ENCODE measurements around the gene FOXP1.
"Not testable (repeated sequence)": the region's sequence is repeated elsewhere in the genome, so short reads cannot be mapped to it uniquely, and the experiment has no call there.

The FOXP1 gene

DNA sequence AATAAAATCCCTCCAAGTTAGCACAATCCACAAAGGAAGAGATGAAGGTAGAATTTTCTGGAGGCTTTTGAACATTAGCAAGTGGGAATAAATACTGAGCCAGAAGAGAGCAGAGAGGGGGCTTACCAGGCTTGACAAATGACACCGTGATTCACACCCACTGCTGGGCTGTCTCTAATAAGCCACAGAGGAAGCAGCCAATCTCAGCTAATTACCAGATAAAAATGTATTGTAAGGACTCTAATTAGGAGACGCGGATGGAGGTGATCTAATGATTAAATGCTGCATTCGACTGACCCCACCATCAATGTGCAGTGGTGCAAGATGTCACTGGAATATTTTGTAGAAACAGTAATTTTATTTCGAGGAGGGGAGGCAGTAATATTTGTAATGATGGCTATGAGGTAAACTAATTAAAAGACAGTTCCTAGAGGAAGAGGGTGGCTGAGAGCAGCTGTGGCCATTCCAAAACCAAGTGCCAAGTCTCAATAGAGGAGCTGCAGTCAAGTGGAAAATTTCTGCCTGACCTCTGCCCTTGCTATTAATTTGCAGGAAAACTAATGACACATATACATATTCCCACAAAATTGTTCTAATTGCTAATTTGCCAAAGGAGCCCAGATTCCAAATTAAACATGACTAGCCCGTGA, 602.2 kb downstream of the FOXP1 start:
- DNase-seq: no peak

DNA sequence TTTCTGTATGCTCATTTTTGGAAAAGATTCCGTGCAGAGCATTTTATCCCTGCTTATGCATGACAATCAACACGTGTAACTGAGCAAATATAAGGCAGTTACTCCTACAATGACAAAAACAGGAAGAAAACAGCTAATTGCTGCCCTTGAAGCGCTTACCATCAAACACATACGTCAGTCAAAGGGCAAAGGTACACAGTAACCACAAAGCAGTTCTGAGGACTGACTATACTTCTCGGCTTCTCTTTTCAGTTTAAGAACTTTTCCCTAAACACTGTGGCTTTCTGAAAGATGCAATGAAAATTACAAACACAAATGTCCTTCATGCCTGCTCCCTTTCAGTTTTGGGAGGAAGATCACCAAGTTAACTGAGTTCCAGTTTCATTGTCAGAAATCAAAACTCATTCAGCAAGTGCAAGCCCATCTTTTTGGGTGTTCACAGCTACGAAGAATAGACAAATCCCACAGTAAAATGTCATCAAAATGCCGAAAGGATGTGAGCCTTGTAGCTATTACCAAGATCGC, 602.8 kb downstream of the FOXP1 start:
- DNase-seq: no peak

DNA sequence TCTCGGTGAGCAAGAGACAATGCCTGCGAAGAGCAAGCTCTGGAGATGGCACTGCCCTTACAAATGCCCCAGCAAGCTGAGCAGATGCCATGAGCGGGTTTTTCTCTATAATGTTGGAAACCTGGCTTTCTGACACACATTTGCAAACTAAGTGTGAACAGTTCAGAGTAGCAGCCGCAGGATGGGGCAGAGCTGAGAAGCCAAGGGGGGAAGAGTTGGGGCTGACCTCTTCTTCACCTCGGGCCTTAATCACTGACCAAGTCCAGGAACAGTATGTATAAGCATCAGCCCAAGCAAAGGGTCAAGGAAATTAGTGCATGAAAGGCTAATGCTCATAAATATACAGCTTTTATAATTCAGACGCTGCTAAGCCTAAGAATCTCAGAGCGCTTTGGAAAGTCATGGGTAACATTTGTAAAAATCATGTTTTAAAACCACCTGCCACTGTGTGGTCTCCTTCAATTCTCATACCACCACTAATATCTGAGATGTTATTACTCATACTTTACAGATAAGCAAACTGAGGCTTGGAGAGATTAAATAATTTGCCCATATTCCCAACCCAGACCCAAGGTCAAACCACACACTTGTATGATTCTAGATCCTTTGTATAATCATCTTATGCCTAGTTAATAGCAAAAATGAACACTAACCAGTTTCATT, 603.4 kb downstream of the FOXP1 start:
- DNase-seq: no peak

GRCh38 chr3:70977712-70978111, 605.8 kb downstream of the FOXP1 start:
- no peak for DNase-seq

DNA sequence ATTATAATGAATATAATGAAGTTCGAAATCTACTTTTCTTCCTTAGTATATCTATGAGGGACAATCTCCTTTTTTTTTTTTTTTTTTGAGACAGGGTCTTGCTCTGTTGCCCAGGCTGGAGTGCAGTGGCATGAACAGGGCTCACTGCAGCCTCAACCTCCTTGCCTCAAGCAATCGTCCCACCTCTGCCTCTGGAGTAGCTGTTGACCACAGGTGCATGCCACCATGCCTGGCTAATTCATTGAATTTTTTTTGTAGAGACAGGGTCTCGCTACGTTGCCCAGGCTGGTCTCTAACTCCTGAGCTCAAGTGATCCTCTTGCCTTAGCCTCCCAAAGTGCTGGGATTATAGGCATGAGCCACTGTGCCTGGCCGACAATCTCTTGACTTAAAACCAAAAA, 607.5 kb downstream of the FOXP1 start:
- not testable (repeated sequence) for DNase-seq

DNA sequence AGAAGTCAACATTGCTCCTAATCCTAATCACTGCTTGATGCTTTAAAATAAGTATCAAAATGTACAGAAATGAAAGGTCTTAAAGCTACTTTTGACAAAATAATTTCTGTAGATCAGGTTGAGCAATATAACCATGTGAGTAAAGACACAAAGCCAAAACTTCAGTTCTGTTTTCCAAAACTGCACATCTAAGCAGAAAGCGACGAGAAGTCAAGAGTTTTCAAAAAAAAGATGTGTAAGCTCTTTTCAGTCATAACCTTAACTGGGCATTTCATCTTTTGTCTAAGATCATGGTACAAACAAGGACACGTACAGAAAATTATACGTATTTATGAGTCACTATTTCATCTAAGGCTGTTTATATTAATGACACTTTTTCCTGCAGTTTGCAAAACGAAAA, 608.8 kb downstream of the FOXP1 start:
- no peak for DNase-seq

- DNase-seq: no peak
Measured at GRCh38 chr3:70973558-70973957, 610.0 kb downstream of the FOXP1 start.

DNA sequence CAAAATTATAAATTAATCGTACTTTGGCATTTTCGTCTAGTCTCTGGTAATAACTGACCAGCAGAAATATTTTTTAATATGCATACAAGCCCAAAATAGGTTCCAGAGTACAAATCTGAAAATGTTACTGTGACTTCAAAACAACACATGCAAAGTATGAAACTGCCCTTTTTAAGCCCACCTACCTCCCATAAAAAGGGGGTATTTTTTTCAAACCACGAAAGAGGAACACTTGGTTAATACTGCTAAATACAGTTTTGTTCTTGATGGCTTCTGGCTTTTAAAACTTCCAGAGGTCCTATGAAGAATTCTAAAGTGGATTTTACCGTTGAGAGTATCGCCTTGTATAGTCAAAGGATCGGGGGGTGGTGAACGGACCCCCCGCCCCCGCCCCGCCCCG, 610.7 kb downstream of the FOXP1 start:
- DNase-seq: no peak

DNA sequence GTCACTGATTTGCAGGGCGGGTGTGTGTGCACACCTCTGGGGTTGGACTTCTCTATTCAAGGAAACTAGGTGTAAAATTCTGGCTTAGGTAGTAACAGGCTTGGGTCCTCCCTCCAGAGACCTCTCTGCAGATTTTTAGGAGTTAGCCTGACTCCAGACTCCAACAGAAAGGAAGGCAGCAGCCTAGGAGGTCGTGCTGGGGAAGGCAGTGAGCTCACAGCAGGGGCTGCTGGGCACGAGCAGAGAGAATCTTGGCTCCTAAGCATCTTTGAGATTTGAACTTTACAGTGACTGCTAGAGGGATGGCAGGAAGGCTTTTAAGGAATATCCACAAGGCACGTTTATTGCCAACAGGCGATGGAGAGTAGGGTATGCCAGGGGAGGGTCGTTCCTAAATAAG, 612.6 kb downstream of the FOXP1 start:
- DNase-seq: no peak

- DNase-seq: no peak
Measured at GRCh38 chr3:70970171-70970570, 613.4 kb downstream of the FOXP1 start.

DNA sequence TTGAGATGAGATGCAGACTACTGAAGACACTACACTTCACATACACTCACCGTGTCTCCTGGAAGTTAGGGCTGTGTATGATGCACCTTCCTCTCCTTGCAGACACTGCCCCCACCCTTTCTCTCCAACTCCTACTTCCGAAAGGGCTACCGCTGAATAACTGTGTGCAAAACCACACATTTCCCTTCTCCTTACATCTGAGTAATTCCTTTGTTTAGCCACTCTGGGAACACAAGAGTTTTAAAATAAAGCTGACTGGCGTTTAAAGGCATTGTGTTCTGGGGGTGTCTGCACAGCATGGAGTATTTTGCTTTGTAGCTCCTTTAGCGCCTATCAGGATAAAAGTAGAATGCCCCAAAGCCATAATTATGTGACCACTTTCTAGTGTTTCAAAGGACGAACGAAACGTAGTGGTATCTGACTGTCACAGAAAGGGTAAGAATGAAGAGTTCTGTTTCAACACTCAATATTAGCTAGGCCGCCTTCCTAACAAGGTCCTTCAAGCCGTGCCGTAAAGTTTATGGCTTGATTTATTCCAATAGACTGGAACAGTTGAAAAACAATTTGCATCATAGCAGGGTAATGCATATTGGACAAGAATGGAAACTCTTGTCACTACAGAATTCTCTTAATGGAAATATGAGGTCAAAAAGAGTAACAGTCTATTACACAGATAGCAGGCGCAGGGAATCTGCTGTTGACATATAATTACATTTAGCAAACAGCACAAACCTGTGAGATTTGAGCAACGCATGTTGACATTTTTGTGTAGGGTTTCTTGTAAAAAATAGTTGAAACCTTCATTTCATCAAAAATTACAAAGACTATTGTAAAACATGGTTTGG, 619.9 kb downstream of the FOXP1 start:
- no peak for DNase-seq

GRCh38 chr3:70959506-70960291, 623.8 kb downstream of the FOXP1 start:
- no peak for DNase-seq

- no peak for DNase-seq
Measured at GRCh38 chr3:70952033-70952747, 631.3 kb downstream of the FOXP1 start.

GRCh38 chr3:70951316-70951715, 632.2 kb downstream of the FOXP1 start:
- DNase-seq: no peak

DNA sequence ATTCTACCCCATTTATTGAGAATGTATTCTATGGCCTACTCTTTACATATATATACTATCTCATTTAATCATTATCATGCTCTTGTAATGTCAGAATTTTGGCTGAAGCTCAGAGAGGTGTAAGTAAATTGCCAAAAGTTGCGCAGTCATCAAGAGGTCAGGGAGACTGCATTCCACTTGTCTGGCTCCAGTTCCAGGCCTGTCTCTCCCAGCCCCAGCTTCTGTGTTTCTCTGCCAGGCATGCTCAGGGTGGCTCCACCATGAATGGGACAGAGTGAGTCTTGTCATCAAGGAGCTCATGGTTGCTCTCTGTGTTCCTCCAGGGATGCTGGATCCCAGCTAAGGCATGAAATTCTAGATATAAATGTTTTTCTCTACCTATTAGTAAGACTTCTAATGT, 635.9 kb downstream of the FOXP1 start:
- DNase-seq: no peak

- DNase-seq: no peak
Measured at GRCh38 chr3:70943886-70944285, 639.6 kb downstream of the FOXP1 start.

- no peak for DNase-seq
Measured at GRCh38 chr3:70933105-70933810, 650.3 kb downstream of the FOXP1 start.

DNA sequence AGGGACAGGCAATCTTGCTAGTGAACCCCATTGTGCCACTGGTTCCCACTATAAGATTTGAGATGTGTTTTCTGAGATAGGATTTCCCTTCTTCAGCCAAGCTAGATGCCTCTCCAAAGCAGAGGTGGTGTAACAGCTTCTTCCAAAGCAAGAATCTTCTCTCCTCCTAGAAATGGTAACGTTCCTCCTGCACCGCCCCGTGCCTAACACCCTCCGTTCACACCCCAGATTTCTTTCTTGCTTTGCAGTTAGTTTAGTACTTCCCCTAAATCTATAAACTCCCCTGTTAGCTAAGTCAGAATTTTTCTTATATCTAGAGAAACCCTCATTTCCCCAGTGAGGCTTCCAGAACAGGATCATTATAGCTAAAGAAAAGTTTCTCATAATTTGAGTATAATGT, 653.5 kb downstream of the FOXP1 start:
- no peak for DNase-seq

GRCh38 chr3:70927239-70927638, 656.3 kb downstream of the FOXP1 start:
- DNase-seq: no peak

- DNase-seq: no peak
Measured at GRCh38 chr3:70926835-70927234, 656.7 kb downstream of the FOXP1 start.

DNA sequence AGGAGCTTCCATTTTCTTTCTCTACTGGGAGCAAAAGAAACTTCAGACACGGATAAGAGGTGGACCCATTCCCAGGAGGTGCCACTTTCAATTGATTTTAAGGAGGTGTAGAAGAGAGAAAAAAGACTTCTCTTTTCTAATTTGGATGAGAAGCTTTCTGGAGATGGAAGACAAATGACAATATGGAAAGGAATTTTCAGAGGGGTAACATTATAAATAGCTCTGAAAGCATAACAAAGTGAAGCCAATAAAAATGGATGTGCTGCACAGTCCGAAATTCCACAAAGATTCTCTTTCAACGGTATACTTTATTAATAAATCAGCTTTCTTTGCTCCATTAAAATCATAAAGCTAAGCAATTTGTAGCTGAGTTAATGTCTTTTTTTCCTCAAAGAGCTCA, 663.9 kb downstream of the FOXP1 start:
- DNase-seq: no peak

DNA sequence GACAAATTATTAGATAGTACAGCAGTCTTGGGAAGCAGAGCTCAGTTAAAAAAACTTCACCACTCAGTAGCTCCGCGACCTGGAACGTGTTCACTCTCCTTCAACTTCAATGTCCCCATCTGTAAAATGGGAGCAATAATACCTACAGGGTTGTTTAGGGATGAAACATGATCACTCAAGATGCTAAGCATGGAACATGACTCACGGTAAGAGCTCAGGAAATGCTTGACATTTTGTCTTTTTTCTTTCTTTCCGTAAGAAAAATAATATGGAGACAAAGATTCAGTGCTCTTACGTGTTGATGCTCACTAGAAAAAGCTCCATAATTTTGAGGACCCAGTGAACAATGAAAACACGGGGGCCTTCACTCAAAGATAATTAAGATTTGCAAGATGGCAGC, 664.4 kb downstream of the FOXP1 start:
- no peak for DNase-seq

All from cortex of kidney (tissue), 1 donor.